Measurements from ENCODE around the gene PLA2G4D. TPM values are rescaled to one million over a fixed set of nuclear protein-coding genes. Genes with fewer than 3 reads are reported as not detected.

PLA2G4D gene
- total RNA-seq, 1 experiment from 2014 or later, result 0.34 TPM

DNA sequence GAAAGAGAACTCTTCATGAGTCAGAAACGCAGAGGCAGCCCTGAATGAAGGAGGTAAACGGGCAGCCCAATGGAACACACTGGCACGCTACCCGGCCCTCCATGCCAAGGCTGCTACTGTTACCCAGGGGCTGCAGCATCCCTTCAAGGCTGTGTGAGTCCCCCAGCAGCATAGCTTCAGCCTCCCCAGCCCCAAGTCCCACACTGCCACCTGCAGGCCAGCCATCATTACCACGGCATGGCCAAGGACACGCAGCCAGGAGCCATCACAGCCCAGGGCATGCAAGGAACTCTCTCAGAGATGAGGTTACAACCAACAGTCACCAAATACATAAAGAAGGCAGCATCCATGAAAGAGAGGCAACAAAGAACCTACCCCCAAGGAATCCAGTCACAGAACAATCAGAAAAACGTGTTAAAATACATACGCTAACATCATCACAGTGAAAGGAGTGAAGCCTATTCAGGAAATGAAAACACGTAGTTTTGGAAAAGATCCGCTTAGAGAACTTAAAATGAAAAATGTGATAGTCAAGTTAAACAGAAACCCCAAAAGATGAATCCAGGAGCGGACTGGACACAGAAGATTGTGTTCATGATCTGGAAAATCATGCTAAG lies 39.6 kb upstream of the PLA2G4D start:
- Histone ChIP-seq H3K79me2 (ENCODE audit: insufficient read depth, low read length) (no peaks in the 10 kb centered on the region), H3K4me2 (ENCODE audit: low read length) (peak overlapping the region; percentile 29; the same call in 1 of the 2 replicates), H3K36me3 (ENCODE audit: control insufficient read depth in 1 of 2, insufficient read depth in 2 of 2, low read length in 2 of 2) (no peaks in the 10 kb centered on the region), H4K20me1 (ENCODE audit: insufficient read depth) (no peaks in the 10 kb centered on the region), H3K9me3 (ENCODE audit: control insufficient read depth in 1 of 2, insufficient read depth in 1 of 2, low read depth in 1 of 2, low read length in 2 of 2) (no peaks in the 10 kb centered on the region), H3K4me1 (ENCODE audit: control insufficient read depth in 1 of 2, insufficient read depth in 2 of 2, low read length in 2 of 2) (peaks cover 5 to 8% of the 10 kb centered on the region in 2 experiments; a peak in 3 of 4 replicates), H2AFZ (ENCODE audit: low read depth, low read length, poor library complexity, severe bottlenecking) (peak overlapping the region; percentile 93), H3K27ac (ENCODE audit: low read depth, low read length) (no peak overlapping the region), H3K9ac (ENCODE audit: low read length) (no peak overlapping the region), H3K4me3 (replicated peaks in 1 of 2; ENCODE audit: low read depth in 1 of 2, low read length in 2 of 2) (no peak overlapping the region), H3K27me3 (ENCODE audit: insufficient read depth, low read length) (peaks cover 9% of the 10 kb centered on the region), H3K9me2 (ENCODE audit: insufficient read depth) (no peaks in the 10 kb centered on the region)
- DNase-seq (ENCODE audit: low read depth, low spot score) (peak; percentile 34), ATAC-seq (peak; percentile 92)
- RAD21 ChIA-PET (ENCODE audit: low non-redundant PET in 1 of 2, low total read pairs in 2 of 2, uncharacterized antibody in 2 of 2, unreplicated experiment in 2 of 2), result interaction anchor here (1.4 to 1.7 kb wide), 3 partner anchors 49 to 144 kb away, joined by 4 to 7 read pairs (median 5); no protein-coding TSS in a partner anchor
- POLR2A ChIA-PET, result no interaction called here
- intact Hi-C loops (cut with micrococcal nuclease), result loop anchor here (1.0 kb wide), 2 partner anchors 68 to 145 kb away; no protein-coding TSS in a partner anchor
- TF ChIP-seq YY1 (IDR thresholded peaks at IDR 0.05; ENCODE audit: extremely low read depth, insufficient replicate concordance, low read depth, low read length), result peak; percentile 47
- no peak for TF ChIP-seq EZH2 (IDR thresholded peaks at IDR 0.05)
- peak; percentile 86 to 94 (median 94) for TF ChIP-seq CTCF (IDR thresholded peaks at IDR 0.05 in 2 of 3, conservative IDR thresholded peaks at IDR 0.05 in 1 of 3; ENCODE audit: borderline replicate concordance in 1 of 3, insufficient read depth in 1 of 3, low read depth in 2 of 3, low read length in 2 of 3)
- TF ChIP-seq RAD21 (IDR thresholded peaks at IDR 0.05; ENCODE audit: low read depth), result peak; percentile 89
- BruUV-seq (replicated peaks), result no TSS peak
- CTCF ChIA-PET, result interaction anchor here (0.6 to 5.9 kb wide), 16 partner anchors 8 to 361 kb away, joined by 3 to 47 read pairs (median 5); partner anchors contain the start of gene PLA2G4F

- Histone ChIP-seq H3K9me2 (ENCODE audit: insufficient read depth) (no peaks in the 10 kb centered on the region), H3K9me3 (ENCODE audit: control insufficient read depth in 1 of 2, insufficient read depth in 1 of 2, low read depth in 1 of 2, low read length in 2 of 2) (no peaks in the 10 kb centered on the region), H3K4me1 (ENCODE audit: control insufficient read depth in 1 of 2, insufficient read depth in 2 of 2, low read length in 2 of 2) (peaks cover 5 to 8% of the 10 kb centered on the region in 2 experiments; a peak in 3 of 4 replicates), H3K27me3 (ENCODE audit: insufficient read depth, low read length) (peaks cover 10% of the 10 kb centered on the region), H3K9ac (ENCODE audit: low read length) (no peak overlapping the region), H3K4me2 (ENCODE audit: low read length) (no peak overlapping the region), H3K79me2 (ENCODE audit: insufficient read depth, low read length) (no peaks in the 10 kb centered on the region), H2AFZ (ENCODE audit: low read depth, low read length, poor library complexity, severe bottlenecking) (peak overlapping the region; percentile 93), H4K20me1 (ENCODE audit: insufficient read depth) (no peaks in the 10 kb centered on the region), H3K27ac (ENCODE audit: low read depth, low read length) (no peak overlapping the region), H3K4me3 (replicated peaks in 1 of 2; ENCODE audit: low read depth in 1 of 2, low read length in 2 of 2) (no peak overlapping the region), H3K36me3 (ENCODE audit: control insufficient read depth in 1 of 2, insufficient read depth in 2 of 2, low read length in 2 of 2) (no peaks in the 10 kb centered on the region)
- ChIA-PET RAD21 (ENCODE audit: low non-redundant PET in 1 of 2, low total read pairs in 2 of 2, uncharacterized antibody in 2 of 2, unreplicated experiment in 2 of 2) (interaction anchor here (1.4 to 1.7 kb wide), 2 partner anchors 143 kb away, joined by 5 to 7 read pairs; no protein-coding TSS in a partner anchor), POLR2A (no interaction called here), CTCF (interaction anchor here (0.6 to 5.9 kb wide), 14 partner anchors 8 to 361 kb away, joined by 3 to 47 read pairs (median 5); no protein-coding TSS in a partner anchor)
- DNase-seq (ENCODE audit: low read depth, low spot score) (no peak), ATAC-seq (no peak)
- BruUV-seq (replicated peaks), result no TSS peak
- intact Hi-C loops (cut with micrococcal nuclease), result no loop called here
- no peak for TF ChIP-seq SIN3A (IDR thresholded peaks at IDR 0.05; ENCODE audit: low read depth)
- no peak for TF ChIP-seq ZFX (IDR thresholded peaks at IDR 0.05)
- no peak for TF ChIP-seq ELF1 (IDR thresholded peaks at IDR 0.05; ENCODE audit: borderline replicate concordance, low read depth)
- no peak for TF ChIP-seq SRF (IDR thresholded peaks at IDR 0.05; ENCODE audit: low read depth)
- TF ChIP-seq POLR2A (IDR thresholded peaks at IDR 0.05; ENCODE audit: borderline replicate concordance, extremely low read depth, insufficient read depth, insufficient read length), result no peak
- TF ChIP-seq RAD21 (IDR thresholded peaks at IDR 0.05; ENCODE audit: low read depth), result no peak
- no peak for TF ChIP-seq TCF7L2 (IDR thresholded peaks at IDR 0.05; ENCODE audit: borderline replicate concordance, extremely low read depth, insufficient read depth, insufficient read length)
- TF ChIP-seq EZH2 (IDR thresholded peaks at IDR 0.05), result no peak
- TF ChIP-seq, protein P1, sequence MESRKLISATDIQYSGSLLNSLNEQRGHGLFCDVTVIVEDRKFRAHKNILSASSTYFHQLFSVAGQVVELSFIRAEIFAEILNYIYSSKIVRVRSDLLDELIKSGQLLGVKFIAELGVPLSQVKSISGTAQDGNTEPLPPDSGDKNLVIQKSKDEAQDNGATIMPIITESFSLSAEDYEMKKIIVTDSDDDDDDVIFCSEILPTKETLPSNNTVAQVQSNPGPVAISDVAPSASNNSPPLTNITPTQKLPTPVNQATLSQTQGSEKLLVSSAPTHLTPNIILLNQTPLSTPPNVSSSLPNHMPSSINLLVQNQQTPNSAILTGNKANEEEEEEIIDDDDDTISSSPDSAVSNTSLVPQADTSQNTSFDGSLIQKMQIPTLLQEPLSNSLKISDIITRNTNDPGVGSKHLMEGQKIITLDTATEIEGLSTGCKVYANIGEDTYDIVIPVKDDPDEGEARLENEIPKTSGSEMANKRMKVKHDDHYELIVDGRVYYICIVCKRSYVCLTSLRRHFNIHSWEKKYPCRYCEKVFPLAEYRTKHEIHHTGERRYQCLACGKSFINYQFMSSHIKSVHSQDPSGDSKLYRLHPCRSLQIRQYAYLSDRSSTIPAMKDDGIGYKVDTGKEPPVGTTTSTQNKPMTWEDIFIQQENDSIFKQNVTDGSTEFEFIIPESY (IDR thresholded peaks at IDR 0.05; ENCODE audit: extremely low read depth, insufficient replicate concordance, low read length), result no peak
- no peak for TF ChIP-seq CBX3 (IDR thresholded peaks at IDR 0.05; ENCODE audit: low read depth)
Observed at GRCh38 chr15:42133356-42133755, 39.0 kb upstream of the PLA2G4D start.
